ENCODE measurements around the gene OTUD5.
"Not testable (repeated sequence)": the region's sequence is repeated elsewhere in the genome, so short reads cannot be mapped to it uniquely, and the experiment has no call there.

OTUD5 gene

GRCh38 chrX:48890296-48890925, 67.0 kb downstream of the OTUD5 start:
- DNase-seq (ENCODE audit: low read depth): no peak

- not testable (repeated sequence) for DNase-seq (ENCODE audit: low read depth)
Measured at GRCh38 chrX:48886586-48886985, 70.8 kb downstream of the OTUD5 start.

- DNase-seq (ENCODE audit: low read depth): no peak
Measured at GRCh38 chrX:48883729-48884128, 73.7 kb downstream of the OTUD5 start.

GRCh38 chrX:48876944-48877343, 80.5 kb downstream of the OTUD5 start:
- not testable (repeated sequence) for DNase-seq (ENCODE audit: low read depth)

All from GM04503 (cell line).